Loucy (cell line): ENCODE measurements around the gene NNMT.

Experiments
- H2AFZ ChIP-seq: fragments of 200-600 bp; sonication (generic); 2 replicates; pipeline ENCODE4 v1.6.0; 2016; ENCODE audit warnings: antibody characterized with exemption, mild to moderate bottlenecking, low read length, moderate library complexity
- H3F3A ChIP-seq: fragments of 200-600 bp; 2 replicates; pipeline ENCODE4 v1.6.0; 2016; ENCODE audit warnings: antibody characterized with exemption, low read depth, mild to moderate bottlenecking
- H3K27me3 ChIP-seq: fragments of 200-600 bp; sonication (generic); 2 replicates; pipeline ENCODE4 v1.6.1; 2014; ENCODE audit warnings: low read length, mild to moderate bottlenecking; ENCODE audit not compliant: insufficient read depth, poor library complexity, severe bottlenecking
- H3K36me3 ChIP-seq: fragments of 200-600 bp; sonication (generic); 2 replicates; pipeline ENCODE4 v1.6.1; 2016; ENCODE audit warnings: low read length; ENCODE audit not compliant: insufficient read depth
- H3K4me1 ChIP-seq: fragments of 200-600 bp; sonication (generic); 2 replicates; pipeline ENCODE4 v1.5.1; 2014; ENCODE audit warnings: low read length, mild to moderate bottlenecking; ENCODE audit not compliant: insufficient read depth, poor library complexity, severe bottlenecking
- H3K4me2 ChIP-seq: fragments of 200-600 bp; sonication (generic); 2 replicates; pipeline ENCODE4 v1.6.0; 2014; ENCODE audit warnings: antibody characterized with exemption, low read length, low read depth, mild to moderate bottlenecking; ENCODE audit not compliant: poor library complexity, severe bottlenecking
- H3K4me3 ChIP-seq: fragments of 200-600 bp; sonication (generic); 2 replicates; pipeline ENCODE4 v1.5.1; 2014; ENCODE audit warnings: low read length, mild to moderate bottlenecking, mixed read lengths; ENCODE audit not compliant: poor library complexity, severe bottlenecking
- H3K79me2 ChIP-seq: fragments of 200-600 bp; sonication (generic); 2 replicates; pipeline ENCODE4 v1.6.1; 2014; ENCODE audit warnings: low read length; ENCODE audit not compliant: insufficient read depth
- H3K9ac ChIP-seq: fragments of 200-600 bp; sonication (generic); 2 replicates; pipeline ENCODE4 v1.6.0; 2014; ENCODE audit warnings: mild to moderate bottlenecking, low read depth, low read length, moderate library complexity; ENCODE audit not compliant: poor library complexity, severe bottlenecking
- H3K9me2 ChIP-seq: fragments of 200-600 bp; sonication (generic); replicated peaks from 2 replicates; pipeline ENCODE4 v1.6.1; 2016; ENCODE audit warnings: low read depth, low read length, mixed read lengths
- H3K9me3 ChIP-seq: fragments of 200-600 bp; sonication (generic); 2 replicates; pipeline ENCODE4 v1.6.1; 2014; ENCODE audit warnings: mild to moderate bottlenecking, antibody characterized with exemption, low read length, low read depth; ENCODE audit not compliant: insufficient read depth
- H4K20me1 ChIP-seq: fragments of 200-600 bp; sonication (generic); 2 replicates; pipeline ENCODE4 v1.6.0; 2014; ENCODE audit warnings: antibody characterized with exemption, low read length, mild to moderate bottlenecking; ENCODE audit not compliant: insufficient read depth, poor library complexity, severe bottlenecking
- EZH2phosphoT487 ChIP-seq: fragments of 200-600 bp; IDR thresholded peaks from 2 replicates; pipeline ENCODE4 v1.6.1; 2018; ENCODE audit warnings: antibody characterized with exemption, mild to moderate bottlenecking, moderate library complexity, borderline replicate concordance
- TF ChIP-seq, protein P1 (sequence below): fragments of 200-600 bp; sonication (generic); conservative IDR thresholded peaks from 2 replicates; pipeline ENCODE4 v1.5.1; 2014; ENCODE audit warnings: mild to moderate bottlenecking, antibody characterized with exemption, low read length

The NNMT gene

DNA sequence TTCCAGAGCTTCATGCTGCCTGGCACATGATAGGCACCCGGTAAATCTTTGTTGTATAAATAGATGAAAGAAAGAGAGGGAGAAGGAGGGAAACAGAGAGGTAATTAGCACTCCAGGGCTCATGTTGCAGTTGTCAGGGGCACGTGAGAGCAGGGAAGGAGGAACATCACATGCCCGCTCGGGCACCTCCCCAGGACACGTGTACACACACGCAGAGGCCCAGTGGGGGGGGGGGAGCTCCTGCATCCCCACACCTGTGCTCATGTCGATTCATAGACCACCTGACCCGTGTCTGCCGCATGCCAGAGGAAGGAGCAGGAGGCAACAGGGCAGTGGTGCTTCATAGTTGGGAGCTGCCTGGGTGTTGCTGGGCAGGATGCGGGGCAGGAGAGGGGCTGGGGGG lies 37.1 kb upstream of the NNMT start:
- Histone ChIP-seq H3F3A (no peaks in the 10 kb centered on the region), H3K4me2 (no peak overlapping the region)

DNA sequence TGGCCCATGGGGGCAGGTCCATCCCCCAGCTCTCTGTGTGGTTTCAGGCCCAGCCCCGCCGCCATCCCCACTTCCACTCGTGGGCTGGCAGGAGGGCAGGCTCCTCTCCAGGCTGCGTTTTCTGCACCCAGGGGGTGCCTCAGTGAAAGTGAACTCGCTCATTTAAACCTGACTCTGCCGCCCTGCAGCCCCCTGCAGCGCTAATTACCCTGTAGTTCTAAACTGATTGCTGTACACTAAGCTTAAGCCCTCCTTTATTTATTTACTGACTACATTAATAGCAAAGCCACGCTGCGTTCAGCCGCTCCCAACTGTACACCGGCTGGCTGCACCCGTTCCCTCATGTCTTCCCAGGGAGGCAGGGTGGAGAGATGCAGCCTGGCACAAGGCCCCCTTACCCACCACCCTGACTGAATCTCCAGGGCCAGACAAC lies 36.6 kb upstream of the NNMT start:
- Histone ChIP-seq H3K4me3 (no peak overlapping the region), H3K9ac (no peak overlapping the region), H3K9me3 (no peaks in the 10 kb centered on the region), H3K4me2 (no peak overlapping the region), H3K79me2 (no peaks in the 10 kb centered on the region), H3K36me3 (no peaks in the 10 kb centered on the region), H3K4me1 (peaks cover 24% of the 10 kb centered on the region), H4K20me1 (no peaks in the 10 kb centered on the region), H2AFZ (no peak overlapping the region), H3K9me2 (no peaks in the 10 kb centered on the region), H3K27me3 (no peaks in the 10 kb centered on the region), H3F3A (no peaks in the 10 kb centered on the region)
- no peak for TF ChIP-seq EZH2phosphoT487
- TF ChIP-seq, protein P1, sequence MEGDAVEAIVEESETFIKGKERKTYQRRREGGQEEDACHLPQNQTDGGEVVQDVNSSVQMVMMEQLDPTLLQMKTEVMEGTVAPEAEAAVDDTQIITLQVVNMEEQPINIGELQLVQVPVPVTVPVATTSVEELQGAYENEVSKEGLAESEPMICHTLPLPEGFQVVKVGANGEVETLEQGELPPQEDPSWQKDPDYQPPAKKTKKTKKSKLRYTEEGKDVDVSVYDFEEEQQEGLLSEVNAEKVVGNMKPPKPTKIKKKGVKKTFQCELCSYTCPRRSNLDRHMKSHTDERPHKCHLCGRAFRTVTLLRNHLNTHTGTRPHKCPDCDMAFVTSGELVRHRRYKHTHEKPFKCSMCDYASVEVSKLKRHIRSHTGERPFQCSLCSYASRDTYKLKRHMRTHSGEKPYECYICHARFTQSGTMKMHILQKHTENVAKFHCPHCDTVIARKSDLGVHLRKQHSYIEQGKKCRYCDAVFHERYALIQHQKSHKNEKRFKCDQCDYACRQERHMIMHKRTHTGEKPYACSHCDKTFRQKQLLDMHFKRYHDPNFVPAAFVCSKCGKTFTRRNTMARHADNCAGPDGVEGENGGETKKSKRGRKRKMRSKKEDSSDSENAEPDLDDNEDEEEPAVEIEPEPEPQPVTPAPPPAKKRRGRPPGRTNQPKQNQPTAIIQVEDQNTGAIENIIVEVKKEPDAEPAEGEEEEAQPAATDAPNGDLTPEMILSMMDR = no peak

More for the DNA sequence above, 37.1 kb upstream of the NNMT start:
- no peaks in the 10 kb centered on the region for H3K9me2 ChIP-seq
- no peaks in the 10 kb centered on the region for H3K79me2 ChIP-seq
- no peaks in the 10 kb centered on the region for H3K36me3 ChIP-seq
- TF ChIP-seq, protein P1 = no peak
- TF ChIP-seq EZH2phosphoT487 = no peak
- H3K4me3 ChIP-seq = no peak overlapping the region
- no peaks in the 10 kb centered on the region for H3K9me3 ChIP-seq
- H3K9ac ChIP-seq = no peak overlapping the region
- H4K20me1 ChIP-seq = no peaks in the 10 kb centered on the region
- H3K27me3 ChIP-seq = no peaks in the 10 kb centered on the region
- H3K4me1 ChIP-seq = peaks cover 24% of the 10 kb centered on the region
- no peak overlapping the region for H2AFZ ChIP-seq

DNA sequence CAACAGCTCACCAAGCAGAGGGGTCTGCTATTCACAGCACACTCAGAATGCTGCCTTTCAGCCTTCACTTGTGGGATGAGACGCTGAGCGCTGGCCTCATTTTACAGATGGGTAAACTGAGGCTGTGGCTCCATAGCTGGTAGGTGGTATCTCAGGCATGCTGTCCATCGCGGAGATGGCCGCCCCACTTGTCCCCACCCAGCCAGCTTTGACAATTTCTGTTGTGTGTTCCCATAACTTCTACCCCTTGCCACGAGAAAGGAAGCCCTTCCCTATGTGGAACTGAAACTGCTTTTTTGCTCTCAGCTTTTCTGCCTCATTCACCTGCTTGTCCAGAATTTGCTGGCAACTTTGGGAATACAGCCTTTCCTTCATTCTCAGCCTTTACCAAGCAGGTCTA lies 36.1 kb upstream of the NNMT start:
- Histone ChIP-seq H3F3A (no peaks in the 10 kb centered on the region), H3K4me2 (no peak overlapping the region), H3K4me3 (no peak overlapping the region), H3K9ac (no peak overlapping the region), H4K20me1 (no peaks in the 10 kb centered on the region), H3K36me3 (no peaks in the 10 kb centered on the region), H3K9me2 (no peaks in the 10 kb centered on the region), H3K79me2 (no peaks in the 10 kb centered on the region), H3K9me3 (no peaks in the 10 kb centered on the region), H2AFZ (no peak overlapping the region), H3K4me1 (peaks cover 24% of the 10 kb centered on the region), H3K27me3 (no peaks in the 10 kb centered on the region)
- TF ChIP-seq EZH2phosphoT487 = no peak
- TF ChIP-seq, protein P1 = no peak
